GM12874 (cell line): Measurements from ENCODE around the gene MYH15.

ENCODE experiments used
- CTCF ChIP-seq: IDR thresholded peaks from 2 replicates; pipeline ENCODE4 v1.5.1; 2011; ENCODE audit warnings: low read depth, mild to moderate bottlenecking, control low read depth, low read length, moderate library complexity; ENCODE audit not compliant: insufficient read depth

MYH15 gene

GRCh38 chr3:108525256-108525655, 14.9 kb upstream of the MYH15 start:
- no peak for TF ChIP-seq CTCF

- no peak for TF ChIP-seq CTCF
These were observed 14.1 kb upstream of the MYH15 start for GRCh38 chr3:108524537-108524936.

GRCh38 chr3:108518895-108519294, 8.5 kb upstream of the MYH15 start:
- TF ChIP-seq CTCF = no peak

GRCh38 chr3:108516881-108517280, 6.5 kb upstream of the MYH15 start:
- TF ChIP-seq CTCF = no peak

- TF ChIP-seq CTCF = no peak
These were observed 3.6 kb upstream of the MYH15 start for GRCh38 chr3:108513961-108514360.

- TF ChIP-seq CTCF = no peak
These were observed 2.3 kb upstream of the MYH15 start for GRCh38 chr3:108512671-108513070.

GRCh38 chr3:108511490-108511889, 1.1 kb upstream of the MYH15 start:
- TF ChIP-seq CTCF = no peak

- TF ChIP-seq CTCF = no peak
These were observed 659 bp upstream of the MYH15 start for GRCh38 chr3:108511055-108511454.
